Naive thymus-derived CD4-positive, alpha-beta T cell (primary cell): ENCODE results near the gene CDKN2B-AS1. TPM values are rescaled to one million over a fixed set of nuclear protein-coding genes. Genes with fewer than 3 reads are reported as not detected.

ENCODE experiments used
- ATAC-seq: fragments of 150-1000 bp; cut with Tn5 transposase; 2 replicates; pipeline ENCODE4 v1.10.0; 2021; ENCODE audit warnings: mild to moderate bottlenecking, moderate library complexity
- CTCF ChIA-PET: fragments of 350-600 bp; sonication (Branson Sonifier 250); formaldehyde crosslinking; loops from one replicate; lab custom pipeline; 2021; ENCODE audit warnings: antibody characterized with exemption; lab: Charles Lee
- POLR2A ChIA-PET: fragments of 350-600 bp; sonication (Branson Sonifier 250); formaldehyde crosslinking; loops from one replicate; lab custom pipeline; 2021; ENCODE audit warnings: antibody characterized with exemption, inconsistent platforms; lab: Charles Lee
- DNase-seq, 9 donors: peaks; one replicate each; pipeline versions ENCODE4 v3.0.0 to v3.0.0-alpha.2; 2020 to 2022; ENCODE audit warnings: mixed read lengths in 1 of 9
- H3K27ac ChIP-seq: one replicate; pipeline ENCODE4 v1.7.0; 2013; ENCODE audit warnings: mild to moderate bottlenecking, low read depth, low read length, moderate library complexity
- H3K27me3 ChIP-seq, 2 donors: one replicate each; pipeline ENCODE4 v1.7.0; 2013; ENCODE audit warnings: low read length in 2 of 2, mild to moderate bottlenecking in 2 of 2, moderate library complexity in 2 of 2; ENCODE audit not compliant: control insufficient read depth in 2 of 2, insufficient read depth in 2 of 2
- H3K36me3 ChIP-seq, 3 experiments: 1 replicate in 2 of 3; 2 replicates in 1 of 3; pipeline ENCODE4 v1.7.0; 2013; ENCODE audit warnings: low read length in 3 of 3, mild to moderate bottlenecking in 3 of 3, moderate library complexity in 1 of 3; ENCODE audit not compliant: insufficient read depth in 3 of 3, control insufficient read depth in 2 of 3
- H3K4me1 ChIP-seq, 2 donors: one replicate each; pipeline ENCODE4 v1.7.0; 2013; ENCODE audit warnings: low read length in 2 of 2, mild to moderate bottlenecking in 2 of 2, moderate library complexity in 1 of 2; ENCODE audit not compliant: control insufficient read depth in 2 of 2, insufficient read depth in 2 of 2
- H3K4me3 ChIP-seq: 2 replicates; pipeline ENCODE4 v1.7.0; 2013; ENCODE audit warnings: mild to moderate bottlenecking, low read length
- H3K9me3 ChIP-seq, 3 experiments: 1 replicate in 2 of 3; 2 replicates in 1 of 3; pipeline ENCODE4 v1.7.0; 2013; ENCODE audit warnings: low read length in 3 of 3; ENCODE audit not compliant: control insufficient read depth in 2 of 3
- H3K27ac Mint-ChIP-seq, 9 donors: one replicate each; pipeline ENCODE4 v1.8.0; 2020 to 2022; ENCODE audit warnings: mixed read lengths in 9 of 9, mild to moderate bottlenecking in 8 of 9, moderate library complexity in 5 of 9, inconsistent platforms in 2 of 9
- H3K27me3 Mint-ChIP-seq, 5 donors: one replicate each; pipeline ENCODE4 v1.8.0; 2021 to 2022; ENCODE audit warnings: mixed read lengths in 5 of 5, mild to moderate bottlenecking in 1 of 5
- H3K36me3 Mint-ChIP-seq, 5 donors: one replicate each; pipeline ENCODE4 v1.8.0; 2020 to 2022; ENCODE audit warnings: mixed read lengths in 5 of 5, mild to moderate bottlenecking in 3 of 5, inconsistent platforms in 1 of 5
- H3K4me1 Mint-ChIP-seq, 7 donors: one replicate each; pipeline ENCODE4 v1.8.0; 2020 to 2022; ENCODE audit warnings: mixed read lengths in 7 of 7, mild to moderate bottlenecking in 3 of 7, inconsistent platforms in 1 of 7
- H3K4me3 Mint-ChIP-seq, 10 donors: one replicate each; pipeline ENCODE4 v1.8.0; 2020 to 2022; ENCODE audit warnings: mild to moderate bottlenecking in 10 of 10, mixed read lengths in 10 of 10, moderate library complexity in 6 of 10, inconsistent platforms in 2 of 10
- H3K9me3 Mint-ChIP-seq, 11 donors: one replicate each; pipeline ENCODE4 v1.8.0; 2020 to 2022; ENCODE audit warnings: mixed read lengths in 11 of 11, mild to moderate bottlenecking in 4 of 11, inconsistent platforms in 1 of 11, moderate library complexity in 1 of 11
- intact Hi-C, 2 donors: fragments of 100-400 bp; cut with micrococcal nuclease; formaldehyde crosslinking; loops; one replicate each; pipeline ENCODE4 v1.15.1; 2023
- polyA plus RNA-seq, 2 donors: library from polyadenylated mRNA; unstranded; fragments of 300-500 nt; fragmentation: Illumina TruSeq; gene quantifications; one replicate each; pipeline ENCODE4 v1.2.3, GENCODE V29; 2021
- total RNA-seq, 6 experiments: library from RNA in 5 of 6; stranded (reverse) in 5 of 6; gene quantifications; 1 replicate in 5 of 6; 2 replicates in 1 of 6; pipeline ENCODE4 v1.2.3 and lab custom pipeline; 2021 to 2026

The CDKN2B-AS1 gene
- total and polyA plus RNA-seq, 7 experiments from 2014 or later = 0.21 to 3.5 (median 0.61) TPM; not detected in 4

- Mint-ChIP-seq H3K36me3 (peaks cover 0 to 31% (median 24%) of the 10 kb centered on the region in 5 donors), H3K27me3 (peaks cover 94 to 97% (median 96%) of the 10 kb centered on the region in 5 donors), H3K9me3 (peaks cover 8 to 87% (median 50%) of the 10 kb centered on the region in 11 donors), H3K4me3 (peak overlapping the region in 9 of 10 donors; percentile 2 to 77 (median 54)), H3K4me1 (peaks cover 11 to 44% (median 32%) of the 10 kb centered on the region in 7 donors), H3K27ac (peak overlapping the region in 7 of 9 donors; percentile 62 to 89 (median 79))
- Histone ChIP-seq H3K9me3 (peaks cover 0 to 37% (median 5%) of the 10 kb centered on the region in 3 experiments), H3K27ac (no peak overlapping the region), H3K36me3 (no peaks in the 10 kb centered on the region), H3K4me1 (peaks cover 11 to 21% of the 10 kb centered on the region in 2 donors), H3K4me3 (no peak overlapping the region), H3K27me3 (peaks cover 74 to 88% of the 10 kb centered on the region in 2 donors)
- intact Hi-C loops = loop anchor here (1.0 to 5.0 kb wide), 4 partner anchors 25 to 137 kb away; partner anchors contain the start of genes CDKN2A (in 1 of the 2), CDKN2B (in 1 of the 2) and CDKN2B-AS1 (in 1 of the 2)
- no peak for DNase-seq
- ChIA-PET POLR2A (no interaction called here), CTCF (no interaction called here)
- ATAC-seq = no peak
These were observed 25.3 kb upstream of the CDKN2B-AS1 start for GRCh38 chr9:21969011-21969940.

- Mint-ChIP-seq H3K4me3 (peak overlapping the region in 4 of 10 donors; percentile 24 to 55 (median 30)), H3K27me3 (peaks cover 94 to 97% (median 96%) of the 10 kb centered on the region in 5 donors), H3K36me3 (peaks cover 0 to 29% (median 25%) of the 10 kb centered on the region in 5 donors), H3K9me3 (peaks cover 8 to 82% (median 50%) of the 10 kb centered on the region in 11 donors), H3K4me1 (peaks cover 11 to 43% (median 32%) of the 10 kb centered on the region in 7 donors), H3K27ac (peak overlapping the region in 5 of 9 donors; percentile 46 to 86 (median 71))
- DNase-seq (no peak), ATAC-seq (no peak)
- POLR2A ChIA-PET = interaction anchor here (0.8 kb wide), 1 partner anchor 44 kb away, joined by 3 read pairs; no protein-coding TSS in a partner anchor
- intact Hi-C loops = loop anchor here (1.0 to 5.0 kb wide), 6 partner anchors 24 to 1852 kb away; partner anchors contain the start of genes CDKN2A (in 1 of the 2), CDKN2B (in 1 of the 2), CDKN2B-AS1 (in 1 of the 2) and MTAP (in 1 of the 2)
- H3K4me3 ChIP-seq = no peak overlapping the region
- peaks cover 0 to 32% (median 5%) of the 10 kb centered on the region in 3 experiments for H3K9me3 ChIP-seq
- no peaks in the 10 kb centered on the region for H3K36me3 ChIP-seq
- peaks cover 74 to 87% of the 10 kb centered on the region in 2 donors for H3K27me3 ChIP-seq
- H3K27ac ChIP-seq = no peak overlapping the region
- CTCF ChIA-PET = no interaction called here
- H3K4me1 ChIP-seq = peaks cover 14 to 17% of the 10 kb centered on the region in 2 donors
These were observed 24.4 kb upstream of the CDKN2B-AS1 start for GRCh38 chr9:21969951-21970799.

GRCh38 chr9:21970800-21971640 is 23.6 kb upstream of the CDKN2B-AS1 start:
- CTCF ChIA-PET = no interaction called here
- Mint-ChIP-seq H3K27ac (peak overlapping the region in 3 of 9 donors; percentile 1 to 86 (median 61)), H3K4me3 (peak overlapping the region in 4 of 10 donors; percentile 18 to 66 (median 32)), H3K36me3 (peaks cover 0 to 27% (median 20%) of the 10 kb centered on the region in 5 donors), H3K4me1 (peaks cover 6 to 43% (median 30%) of the 10 kb centered on the region in 7 donors), H3K27me3 (peaks cover 94 to 97% (median 96%) of the 10 kb centered on the region in 5 donors), H3K9me3 (peaks cover 8 to 82% (median 47%) of the 10 kb centered on the region in 11 donors)
- POLR2A ChIA-PET = interaction anchor here (0.7 to 0.8 kb wide), 2 partner anchors 45 to 217 kb away, joined by 3 read pairs; no protein-coding TSS in a partner anchor
- Histone ChIP-seq H3K4me3 (no peak overlapping the region), H3K36me3 (no peaks in the 10 kb centered on the region), H3K4me1 (peaks cover 13 to 17% of the 10 kb centered on the region in 2 donors), H3K9me3 (peaks cover 0 to 32% (median 5%) of the 10 kb centered on the region in 3 experiments), H3K27ac (no peak overlapping the region), H3K27me3 (peaks cover 76 to 87% of the 10 kb centered on the region in 2 donors)
- no peak for DNase-seq
- no peak for ATAC-seq
- intact Hi-C loops = loop anchor here (5.0 kb wide), 2 partner anchors 169 to 1851 kb away; partner anchors contain the start of gene MTAP (in 1 of the 2)

- Histone ChIP-seq H3K27ac (no peak overlapping the region), H3K9me3 (peaks cover 0 to 27% (median 5%) of the 10 kb centered on the region in 3 experiments), H3K4me3 (no peak overlapping the region), H3K4me1 (peaks cover 13 to 17% of the 10 kb centered on the region in 2 donors), H3K27me3 (peaks cover 73 to 88% of the 10 kb centered on the region in 2 donors), H3K36me3 (no peaks in the 10 kb centered on the region)
- DNase-seq = no peak
- ChIA-PET POLR2A (interaction anchor here (0.7 kb wide), 1 partner anchor 1248 kb away, joined by 3 read pairs; no protein-coding TSS in a partner anchor), CTCF (interaction anchor here (0.6 kb wide), 1 partner anchor 652 kb away, joined by 3 read pairs; no protein-coding TSS in a partner anchor)
- Mint-ChIP-seq H3K4me1 (peaks cover 6 to 39% (median 26%) of the 10 kb centered on the region in 7 donors), H3K9me3 (peaks cover 7 to 79% (median 39%) of the 10 kb centered on the region in 11 donors), H3K4me3 (no peak overlapping the region), H3K27me3 (peaks cover 93 to 98% (median 95%) of the 10 kb centered on the region in 5 donors), H3K36me3 (peaks cover 0 to 25% (median 19%) of the 10 kb centered on the region in 5 donors), H3K27ac (no peak overlapping the region)
- no peak for ATAC-seq
- intact Hi-C loops = loop anchor here (5.0 kb wide), 2 partner anchors 170 to 1850 kb away; partner anchors contain the start of gene MTAP (in 1 of the 2)
These were observed 22.2 kb upstream of the CDKN2B-AS1 start for GRCh38 chr9:21972361-21972760.

GRCh38 chr9:21974343-21974721 is 20.3 kb upstream of the CDKN2B-AS1 start:
- Mint-ChIP-seq H3K27me3 (peaks cover 90 to 97% (median 93%) of the 10 kb centered on the region in 5 donors), H3K36me3 (peaks cover 0 to 13% (median 8%) of the 10 kb centered on the region in 5 donors), H3K4me1 (peaks cover 0 to 32% (median 21%) of the 10 kb centered on the region in 7 donors), H3K9me3 (peaks cover 0 to 66% (median 23%) of the 10 kb centered on the region in 11 donors), H3K27ac (peak overlapping the region in 2 of 9 donors; percentile 26 to 64), H3K4me3 (peak overlapping the region; percentile 74 to 90 (median 82))
- H3K9me3 ChIP-seq = peaks cover 0 to 11% (median under 1%) of the 10 kb centered on the region in 3 experiments
- intact Hi-C loops = loop anchor here (2.0 to 5.0 kb wide), 3 partner anchors 144 to 1848 kb away; partner anchors contain the start of gene MTAP (in 1 of the 2)
- no peak overlapping the region for H3K27ac ChIP-seq
- ATAC-seq = no peak
- CTCF ChIA-PET = no interaction called here
- H3K36me3 ChIP-seq = no peaks in the 10 kb centered on the region
- DNase-seq = no peak
- H3K4me3 ChIP-seq = peak overlapping the region; percentile 43
- POLR2A ChIA-PET = no interaction called here
- H3K4me1 ChIP-seq = peaks cover 13 to 17% of the 10 kb centered on the region in 2 donors
- peaks cover 61 to 75% of the 10 kb centered on the region in 2 donors for H3K27me3 ChIP-seq
